ENCODE data around the gene BRD3. TPM values are rescaled to one million over a fixed set of nuclear protein-coding genes. Genes with fewer than 3 reads are reported as not detected.

The BRD3 gene
- polyA plus RNA-seq, 3 donors: 46.5 to 50.4 (median 49.0) TPM

Other genes with a start within 250 kb of the BRD3 start
- gene VAV2, start 75.7 kb downstream of the BRD3 start, polyA plus RNA-seq (ENCODE audit: insufficient read length in 3 of 3): 10 to 100 TPM; 36.6 to 55.8 (median 37.4) TPM
- 10 to 100 TPM; 21.8 to 26.4 (median 25.8) TPM for gene BRD3OS, start 42.5 kb downstream of the BRD3 start, polyA plus RNA-seq (ENCODE audit: insufficient read length in 3 of 3)
- 10 to 100 TPM; 39.6 to 43.0 (median 42.5) TPM for gene WDR5, start 68.1 kb upstream of the BRD3 start, polyA plus RNA-seq (ENCODE audit: insufficient read length in 3 of 3)
- gene RNU6ATAC, start 96.5 kb upstream of the BRD3 start, polyA plus RNA-seq (ENCODE audit: insufficient read length in 3 of 3): not detected

All from renal pelvis (tissue), 3 donors.